Natural killer cell (primary cell): ENCODE data around the gene RDH8. TPM values are rescaled to one million over a fixed set of nuclear protein-coding genes. Genes with fewer than 3 reads are reported as not detected.

Experiments used
- ATAC-seq, 3 donors: fragments of 150-1000 bp in 2 of 3; fragments of 200-7000 bp in 1 of 3; cut with Tn5 transposase; 1 replicate in 1 of 3; 2 replicates in 2 of 3; pipeline ENCODE4 v1.10.0; 2021; ENCODE audit warnings: mild to moderate bottlenecking in 2 of 3, moderate library complexity in 2 of 3
- DNase-seq, 2 donors: peaks; one replicate each; pipeline versions ENCODE4 v3.0.0 to v3.0.0-alpha.2; 2013 to 2021; ENCODE audit warnings: mixed read lengths in 1 of 2
- H3K27ac ChIP-seq: one replicate; pipeline ENCODE4 v1.5.1; 2013; ENCODE audit warnings: mild to moderate bottlenecking, low read length
- H3K27me3 ChIP-seq: one replicate; pipeline ENCODE4 v1.6.1; 2013; ENCODE audit warnings: low read length; ENCODE audit not compliant: control insufficient read depth, insufficient read depth
- H3K36me3 ChIP-seq: one replicate; pipeline ENCODE4 v1.6.1; 2013; ENCODE audit warnings: low read length; ENCODE audit not compliant: control insufficient read depth, insufficient read depth
- H3K4me1 ChIP-seq: one replicate; pipeline ENCODE4 v1.6.1; 2013; ENCODE audit warnings: low read length; ENCODE audit not compliant: control insufficient read depth, insufficient read depth
- H3K4me3 ChIP-seq: one replicate; pipeline ENCODE4 v1.5.1; 2013; ENCODE audit warnings: low read length
- H3K9me3 ChIP-seq: one replicate; pipeline ENCODE4 v1.6.1; 2013; ENCODE audit warnings: low read length; ENCODE audit not compliant: control insufficient read depth, insufficient read depth
- H3K27ac Mint-ChIP-seq, 2 donors: one replicate each; pipeline ENCODE4 v1.8.0; 2022; ENCODE audit warnings: mild to moderate bottlenecking in 2 of 2, mixed read lengths in 2 of 2, moderate library complexity in 1 of 2
- H3K27me3 Mint-ChIP-seq, 2 donors: one replicate each; pipeline ENCODE4 v1.8.0; 2022; ENCODE audit warnings: low read depth in 2 of 2, mixed read lengths in 2 of 2
- H3K36me3 Mint-ChIP-seq: one replicate; pipeline ENCODE4 v1.8.0; 2022; ENCODE audit warnings: mixed read lengths
- H3K4me1 Mint-ChIP-seq, 2 donors: one replicate each; pipeline ENCODE4 v1.8.0; 2022; ENCODE audit warnings: mixed read lengths in 2 of 2
- H3K4me3 Mint-ChIP-seq: one replicate; pipeline ENCODE4 v1.8.0; 2022; ENCODE audit warnings: mild to moderate bottlenecking, moderate library complexity, mixed read lengths
- H3K9me3 Mint-ChIP-seq, 2 donors: one replicate each; pipeline ENCODE4 v1.8.0; 2022; ENCODE audit warnings: mixed read lengths in 2 of 2
- WGBS: methylation state at CpG from one replicate; pipeline ENCODE4 v1.1.7; 2013; ENCODE audit warnings: missing lambda C conversion rate; ENCODE audit not compliant: insufficient coverage; 5-methylcytosine and 5-hydroxymethylcytosine counted together
- intact Hi-C: fragments of 100-400 bp; cut with micrococcal nuclease; formaldehyde crosslinking; loops from one replicate; pipeline ENCODE4 v1.14.2; 2022
- total RNA-seq, 4 donors: library from RNA; stranded (reverse); fragments of 120-200 nt in 1 of 4; gene quantifications; one replicate each; pipeline versions ENCODE4 v1.2.3 to v1.2.4, GENCODE V29; 2013 to 2022
- TF ChIP-seq, protein P1 (sequence below): fragments of 200-600 bp; IDR thresholded peaks from one replicate; pipeline ENCODE4 v1.8.0; 2022; ENCODE audit warnings: antibody characterized with exemption

The RDH8 gene
- total RNA-seq, 3 donors from 2014 or later (not counting 1 experiment from before 2014, with no cell fraction given), result not detected

GRCh38 chr19:10069046-10069445 is 55.8 kb downstream of the RDH8 start:
- peaks cover 6% of the 10 kb centered on the region for H3K4me1 ChIP-seq
- intact Hi-C loops, result no loop called here
- no peaks in the 10 kb centered on the region for H3K27me3 ChIP-seq
- TF ChIP-seq, protein P1, sequence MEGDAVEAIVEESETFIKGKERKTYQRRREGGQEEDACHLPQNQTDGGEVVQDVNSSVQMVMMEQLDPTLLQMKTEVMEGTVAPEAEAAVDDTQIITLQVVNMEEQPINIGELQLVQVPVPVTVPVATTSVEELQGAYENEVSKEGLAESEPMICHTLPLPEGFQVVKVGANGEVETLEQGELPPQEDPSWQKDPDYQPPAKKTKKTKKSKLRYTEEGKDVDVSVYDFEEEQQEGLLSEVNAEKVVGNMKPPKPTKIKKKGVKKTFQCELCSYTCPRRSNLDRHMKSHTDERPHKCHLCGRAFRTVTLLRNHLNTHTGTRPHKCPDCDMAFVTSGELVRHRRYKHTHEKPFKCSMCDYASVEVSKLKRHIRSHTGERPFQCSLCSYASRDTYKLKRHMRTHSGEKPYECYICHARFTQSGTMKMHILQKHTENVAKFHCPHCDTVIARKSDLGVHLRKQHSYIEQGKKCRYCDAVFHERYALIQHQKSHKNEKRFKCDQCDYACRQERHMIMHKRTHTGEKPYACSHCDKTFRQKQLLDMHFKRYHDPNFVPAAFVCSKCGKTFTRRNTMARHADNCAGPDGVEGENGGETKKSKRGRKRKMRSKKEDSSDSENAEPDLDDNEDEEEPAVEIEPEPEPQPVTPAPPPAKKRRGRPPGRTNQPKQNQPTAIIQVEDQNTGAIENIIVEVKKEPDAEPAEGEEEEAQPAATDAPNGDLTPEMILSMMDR, result no peak
- Mint-ChIP-seq H3K27me3 (peaks cover 0 to 8% of the 10 kb centered on the region in 2 donors), H3K4me1 (peaks cover 0 to 9% of the 10 kb centered on the region in 2 donors), H3K36me3 (no peaks in the 10 kb centered on the region), H3K27ac (no peak overlapping the region), H3K9me3 (no peaks in the 10 kb centered on the region), H3K4me3 (no peak overlapping the region)
- DNase-seq (no peak), ATAC-seq (no peak)
- WGBS, result 81% methylated on average over 6 of the region's 6 CpGs
- H3K36me3 ChIP-seq, result no peaks in the 10 kb centered on the region
- H3K27ac ChIP-seq, result no peak overlapping the region
- no peak overlapping the region for H3K4me3 ChIP-seq
- peaks cover 9% of the 10 kb centered on the region for H3K9me3 ChIP-seq

- no peaks in the 10 kb centered on the region for H3K27me3 ChIP-seq
- no peak overlapping the region for H3K4me3 Mint-ChIP-seq
- no peaks in the 10 kb centered on the region for H3K36me3 ChIP-seq
- intact Hi-C loops, result no loop called here
- no peaks in the 10 kb centered on the region for H3K9me3 Mint-ChIP-seq
- H3K4me1 Mint-ChIP-seq, result peaks cover 0 to 9% of the 10 kb centered on the region in 2 donors
- peaks cover 12% of the 10 kb centered on the region for H3K9me3 ChIP-seq
- no peaks in the 10 kb centered on the region for H3K36me3 Mint-ChIP-seq
- TF ChIP-seq, protein P1, result no peak
- no peak overlapping the region for H3K4me3 ChIP-seq
- peaks cover 0 to 8% of the 10 kb centered on the region in 2 donors for H3K27me3 Mint-ChIP-seq
- H3K4me1 ChIP-seq, result peaks cover 6% of the 10 kb centered on the region
- no peak overlapping the region for H3K27ac Mint-ChIP-seq
- DNase-seq (no peak), ATAC-seq (no peak)
- WGBS, result 74% methylated on average over 22 of the region's 22 CpGs
- no peak overlapping the region for H3K27ac ChIP-seq
Measured at GRCh38 chr19:10070730-10071446, 57.6 kb downstream of the RDH8 start.

Other genes with a start within 250 kb of the RDH8 start
- gene ZNF846, start 244.7 kb upstream of the RDH8 start, total RNA-seq, result 10 to 100 TPM in 2 of 3 donors, 1 to 10 TPM in 1; 9.8 to 15.6 (median 12.8) TPM
- gene FBXL12, start 194.4 kb upstream of the RDH8 start, total RNA-seq, result 10 to 100 TPM; 36.9 to 46.8 (median 43.6) TPM
- 100 to 1,000 TPM; 193 to 239 (median 194) TPM for gene UBL5, start 185.6 kb upstream of the RDH8 start, total RNA-seq
- gene PIN1, start 178.2 kb upstream of the RDH8 start, total RNA-seq, result 10 to 100 TPM; 68.3 to 82.6 (median 74.8) TPM
- gene OLFM2, start 77.0 kb upstream of the RDH8 start, total RNA-seq, result 1 to 10 TPM; 1.5 to 3.3 (median 2.0) TPM
- 1 to 10 TPM in 1 of 3 donors, under 1 TPM in 2; 0.33 to 6.6 (median 0.63) TPM for gene COL5A3, start 3.0 kb upstream of the RDH8 start, total RNA-seq
- gene SHFL, start 72.8 kb downstream of the RDH8 start, total RNA-seq, result 100 to 1,000 TPM; 107 to 111 (median 107) TPM
- gene ANGPTL6, start 89.2 kb downstream of the RDH8 start, total RNA-seq, result 1 to 10 TPM; 2.9 to 5.5 (median 3.3) TPM
- gene PPAN, start 92.9 kb downstream of the RDH8 start, total RNA-seq, result 10 to 100 TPM; 60.0 to 72.2 (median 69.2) TPM
- 10 to 100 TPM; 44.1 to 52.3 (median 51.0) TPM for gene P2RY11, start 98.2 kb downstream of the RDH8 start, total RNA-seq
- 100 to 1,000 TPM; 377 to 471 (median 423) TPM for gene EIF3G, start 106.4 kb downstream of the RDH8 start, total RNA-seq
- 100 to 1,000 TPM; 266 to 323 (median 275) TPM for gene DNMT1, start 181.5 kb downstream of the RDH8 start, total RNA-seq
- 10 to 100 TPM in 1 of 3 donors, 1 to 10 TPM in 2; 6.8 to 12.6 (median 9.5) TPM for gene S1PR2, start 217.8 kb downstream of the RDH8 start, total RNA-seq
- 10 to 100 TPM; 34.5 to 41.6 (median 40.2) TPM for gene MRPL4, start 238.7 kb downstream of the RDH8 start, total RNA-seq